K562 (cell line): Measurements from ENCODE around the gene DUSP28. TPM values are rescaled to one million over a fixed set of nuclear protein-coding genes. Genes with fewer than 3 reads are reported as not detected.

Experiments used
- ATAC-seq: fragments of 200-7000 bp; cut with Tn5 transposase; 3 replicates; pipeline ENCODE4 v1.9.1; 2020; ENCODE audit warnings: moderate library complexity
- BruUV-seq: library from RNA; stranded (reverse); fragments of 400-500 nt; replicated peaks from 2 replicates; lab custom pipeline; 2021; lab: Mats Ljungman, UMichigan
- CTCF ChIA-PET: fragments of 300-600 bp; formaldehyde crosslinking; extraction: SDS; loops from one replicate; lab custom pipeline; 2021; ENCODE audit warnings: low intra/inter-chr PET ratio; lab: Yijun Ruan, JAX
- POLR2A ChIA-PET: fragments of 300-600, 350-650 bp; sonication (Branson Sonifier 250); formaldehyde crosslinking; extraction: SDS; loops from one replicate; lab custom pipeline; 2021; ENCODE audit warnings: antibody characterized with exemption, inconsistent platforms; lab: Yijun Ruan, JAX
- DNase-seq, 4 experiments: peaks; one replicate each; pipeline versions ENCODE4 v3.0.0 to v3.0.0-alpha.2; 2011 to 2018; ENCODE audit warnings: low spot score in 3 of 4, mixed read lengths in 3 of 4; ENCODE audit errors: extremely low read depth in 1 of 4
- FAIRE-seq: peaks from 2 replicates; lab custom pipeline; 2011; peaks lifted over from hg19 to GRCh38; lab: Jason Lieb, UNC
- H2AFZ ChIP-seq: 2 replicates; pipeline ENCODE4 v1.6.0; 2011; ENCODE audit warnings: low read depth, low read length, control low read depth, inconsistent platforms
- H3K27ac ChIP-seq: fragments of 200-600 bp; 3 replicates; pipeline ENCODE4 v1.8.0; 2011; ENCODE audit warnings: low read depth, mild to moderate bottlenecking, control low read depth, inconsistent platforms, low read length, moderate library complexity, mixed read lengths; ENCODE audit errors: extremely low read depth
- H3K27me3 ChIP-seq, 2 experiments: fragments of 300-600 bp in 1 of 2; 2 replicates in 1 of 2; 3 replicates in 1 of 2; pipeline versions ENCODE4 v1.6.0 to v1.8.0; 2011; ENCODE audit warnings: inconsistent platforms in 2 of 2, low read length in 2 of 2, mild to moderate bottlenecking in 1 of 2, mixed read lengths in 1 of 2, moderate library complexity in 1 of 2; ENCODE audit not compliant: control insufficient read depth in 2 of 2, insufficient read depth in 2 of 2
- H3K36me3 ChIP-seq: fragments of 300-600 bp; 3 replicates; pipeline ENCODE4 v1.8.0; 2011; ENCODE audit warnings: mild to moderate bottlenecking, low read length, inconsistent platforms; ENCODE audit not compliant: control insufficient read depth, insufficient read depth
- H3K4me1 ChIP-seq, 2 experiments: fragments of 200-600 bp in 1 of 2; replicated peaks in 1 of 2; 2 replicates in 1 of 2; 3 replicates in 1 of 2; pipeline versions ENCODE4 v1.5.1 to v1.8.0; 2011; ENCODE audit warnings: inconsistent platforms in 2 of 2, low read length in 2 of 2, mild to moderate bottlenecking in 1 of 2, mixed read lengths in 1 of 2, moderate library complexity in 1 of 2; ENCODE audit not compliant: control insufficient read depth in 2 of 2, insufficient read depth in 2 of 2
- H3K4me2 ChIP-seq: 2 replicates; pipeline ENCODE4 v1.6.1; 2011; ENCODE audit warnings: low read length, control low read depth, inconsistent platforms, mixed read lengths; ENCODE audit not compliant: insufficient read depth
- H3K4me3 ChIP-seq: fragments of 200-600 bp; sonication (generic), shearing (Covaris generic); 2 replicates; pipeline ENCODE4 v1.5.1; 2016; ENCODE audit warnings: control low read depth, inconsistent platforms
- H3K79me2 ChIP-seq: fragments of 200-600 bp; 3 replicates; pipeline ENCODE4 v1.8.0; 2011; ENCODE audit warnings: low read length, inconsistent platforms; ENCODE audit not compliant: control insufficient read depth, insufficient read depth
- H3K9ac ChIP-seq, 2 experiments: 2 replicates each; pipeline versions ENCODE4 v1.6.0 to v1.6.1; 2011; ENCODE audit warnings: low read depth in 2 of 2, low read length in 2 of 2, control low read depth in 1 of 2, inconsistent platforms in 1 of 2, mild to moderate bottlenecking in 1 of 2, mixed read lengths in 1 of 2; ENCODE audit not compliant: insufficient read depth in 1 of 2
- H3K9me1 ChIP-seq: one replicate; pipeline ENCODE4 v1.6.0; 2011; ENCODE audit warnings: inconsistent platforms, mild to moderate bottlenecking, low read length, moderate library complexity; ENCODE audit not compliant: control insufficient read depth, insufficient read depth
- H3K9me3 ChIP-seq: replicated peaks from 2 replicates; pipeline ENCODE4 v1.5.1; 2011; ENCODE audit warnings: low read depth, low read length, inconsistent platforms; ENCODE audit not compliant: control insufficient read depth, insufficient read depth
- H4K20me1 ChIP-seq: replicated peaks from 2 replicates; pipeline ENCODE4 v1.6.1; 2011; ENCODE audit warnings: low read length, inconsistent platforms, mixed read lengths; ENCODE audit not compliant: control insufficient read depth, insufficient read depth
- PURB ChIP-seq: sonication (generic); formaldehyde crosslinking; IDR thresholded peaks from 2 replicates; pipeline ENCODE4 v1.9.0; 2021; ENCODE audit warnings: low read depth, mild to moderate bottlenecking, missing genetic modification reagents
- ZNF311 ChIP-seq: fragments of 250-450 bp; sonication (Bioruptor Pico); IDR thresholded peaks from 2 replicates; pipeline ENCODE4 v1.4.0; 2020; ENCODE audit warnings: mild to moderate bottlenecking, moderate library complexity
- WGBS: fragments of 100-300 bp; shearing (Covaris generic); methylation state at CpG from one replicate; pipeline ENCODE4 v1.1.6; 2016; ENCODE audit warnings: low coverage, mixed read lengths; ENCODE audit not compliant: insufficient coverage; ENCODE audit errors: missing lambda C conversion rate; 5-methylcytosine and 5-hydroxymethylcytosine counted together
- in situ Hi-C: fragments of 300-500 bp; cut with MboI; formaldehyde crosslinking; loops from 4 replicates; pipeline ENCODE4 v1.15.0; 2018; ENCODE audit warnings: inconsistent platforms, mixed read lengths
- intact Hi-C: fragments of 100-400 bp; cut with micrococcal nuclease; formaldehyde crosslinking; loops from 2 replicates; pipeline ENCODE4 v1.14.2; 2022
- polyA plus RNA-seq, 8 experiments: library from polyadenylated mRNA; depleted of rRNA in 4 of 8; stranded (reverse) in 5 of 8; unstranded in 3 of 8; fragments of >200 nt; fragmentation: Nextera tagmentation in 2 of 8; fragmentation: Illumina TruSeq in 1 of 8; extraction: Ambion mirVana in 2 of 8; extraction: Trizol in 1 of 8; gene quantifications; 2 replicates each; pipeline versions ENCODE4 v1.2.1 to v1.2.3, GENCODE V29; 2011 to 2014; ENCODE audit warnings: inconsistent platforms in 1 of 8, missing spikeins in 1 of 8
- total RNA-seq, 7 experiments: library from RNA; depleted of rRNA in 6 of 7; stranded (reverse); fragments of >200 nt in 6 of 7; fragmentation: Illumina TruSeq in 2 of 7; extraction: Trizol in 2 of 7; gene quantifications; 2 replicates each; pipeline versions ENCODE4 v1.2.1 to v1.2.3, GENCODE V29; 2011 to 2021; ENCODE audit warnings: low replicate concordance in 1 of 7

The DUSP28 gene
- total and polyA plus RNA-seq, 9 of the 15 experiments (the other 6 are each of a cell fraction or from before 2014, with no cell fraction given), result 2.8 to 8.1 (median 4.2) TPM

DNA sequence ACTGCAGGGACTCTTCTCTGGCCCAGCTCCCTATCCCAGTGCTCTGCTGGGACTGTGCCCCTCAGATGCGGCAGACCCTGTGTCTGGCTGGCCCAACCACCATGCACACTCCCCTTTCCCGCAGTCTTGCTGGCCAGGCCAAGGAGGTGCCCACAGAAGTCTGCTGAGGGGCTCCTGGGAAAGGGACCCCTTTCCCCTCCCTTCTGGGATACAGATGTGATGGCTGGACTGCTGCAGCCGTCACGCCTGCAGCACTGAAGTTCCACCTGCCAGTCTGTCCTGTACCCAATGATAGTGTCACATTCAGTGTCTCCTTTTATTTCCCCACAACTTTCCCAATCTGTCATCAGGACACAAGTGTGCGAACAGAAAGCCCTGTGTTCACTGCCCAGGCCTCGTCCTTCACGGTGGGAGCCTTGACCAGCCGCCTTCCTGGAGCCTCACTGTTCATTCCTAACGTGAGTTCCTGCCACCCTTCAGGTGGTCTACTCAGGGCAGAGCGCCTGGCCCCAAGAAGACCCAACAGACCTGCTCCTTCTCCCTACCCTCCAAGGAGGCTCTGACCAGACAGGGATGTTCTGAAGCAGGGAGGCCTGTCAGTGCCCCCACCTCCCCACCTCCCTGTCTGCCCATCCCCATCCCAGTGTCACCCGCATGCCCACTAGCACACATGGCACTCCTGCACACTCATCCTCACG is 49.5 kb upstream of the DUSP28 start:
- no peak overlapping the region for H3K9ac ChIP-seq
- H3K36me3 ChIP-seq, result peaks cover 20% of the 10 kb centered on the region; the same call in 2 of the 3 replicates
- no peaks in the 10 kb centered on the region for H3K79me2 ChIP-seq
- intact Hi-C loops (loop anchor here (10.0 kb wide), 2 partner anchors 54 to 194 kb away; partner anchors contain the start of genes DUSP28 and RNPEPL1), in situ Hi-C loops (no loop called here)
- no peaks in the 10 kb centered on the region for H3K27me3 ChIP-seq
- H3K4me2 ChIP-seq, result no peak overlapping the region
- no peak overlapping the region for H3K4me3 ChIP-seq
- FAIRE-seq, result no peak
- DNase-seq, result no peak
- no peaks in the 10 kb centered on the region for H3K9me1 ChIP-seq
- ATAC-seq, result no peak
- peaks cover 2 to 9% of the 10 kb centered on the region in 2 experiments; a peak in 2 of 5 replicates for H3K4me1 ChIP-seq
- H3K27ac ChIP-seq, result no peak overlapping the region
- CTCF ChIA-PET, result no interaction called here
- 92% methylated on average over 9 of the region's 12 CpGs for WGBS
- no TSS peak for BruUV-seq
- POLR2A ChIA-PET, result no interaction called here
- no peak for TF ChIP-seq PURB (CRISPR knock-in tag)
- H3K9me3 ChIP-seq, result no peaks in the 10 kb centered on the region
- H2AFZ ChIP-seq, result no peak overlapping the region
- no peaks in the 10 kb centered on the region for H4K20me1 ChIP-seq

DNA sequence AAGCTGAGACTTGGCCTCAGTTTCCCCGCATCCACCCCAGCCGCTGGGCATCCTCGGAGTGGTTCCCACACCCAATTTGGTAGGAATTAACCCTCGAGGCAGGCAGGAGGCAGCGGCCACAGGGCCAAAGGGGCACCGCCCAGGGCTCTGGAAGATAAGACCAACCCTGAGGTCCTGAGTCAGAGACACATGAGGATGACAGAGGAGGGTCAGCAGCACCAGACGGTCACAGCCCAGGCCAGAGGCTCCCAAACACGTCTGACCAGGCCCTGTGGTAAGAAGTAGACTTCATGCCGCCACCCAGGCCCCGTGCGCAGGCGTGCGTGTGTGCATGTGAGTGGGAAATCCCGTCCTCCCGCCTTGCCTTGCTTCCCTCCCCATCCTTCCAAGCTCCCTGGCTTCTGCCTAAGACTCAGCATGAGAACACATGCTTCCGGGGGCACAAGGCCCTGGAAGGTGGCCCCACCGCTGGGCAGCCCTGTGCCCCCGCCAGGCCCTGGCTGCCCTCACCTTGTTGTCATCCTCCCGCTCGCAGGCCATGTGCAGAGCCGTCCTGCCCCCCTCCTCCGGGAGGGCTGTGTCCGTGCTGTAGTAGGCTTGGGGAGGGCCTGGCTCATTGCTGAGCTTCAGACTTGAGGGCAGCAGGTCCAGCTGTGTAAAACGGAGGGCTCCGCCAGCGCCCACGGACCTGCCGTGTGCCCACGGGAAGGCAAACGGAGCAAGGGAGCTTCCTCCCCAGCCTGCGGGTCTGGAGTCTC is 48.6 kb upstream of the DUSP28 start:
- CTCF ChIA-PET, result no interaction called here
- POLR2A ChIA-PET, result no interaction called here

More for the DNA sequence above, 48.6 kb upstream of the DUSP28 start:
- Histone ChIP-seq H3K4me1 (peaks cover 2 to 9% of the 10 kb centered on the region in 2 experiments; a peak in 2 of 5 replicates), H3K27me3 (no peaks in the 10 kb centered on the region), H3K27ac (no peak overlapping the region), H3K4me3 (no peak overlapping the region), H4K20me1 (no peaks in the 10 kb centered on the region), H3K79me2 (no peaks in the 10 kb centered on the region), H3K4me2 (no peak overlapping the region), H3K9ac (no peak overlapping the region; a peak in 1 of 4 replicates), H3K36me3 (peaks cover 20% of the 10 kb centered on the region; the same call in 1 of the 3 replicates), H2AFZ (no peak overlapping the region), H3K9me1 (no peaks in the 10 kb centered on the region), H3K9me3 (no peaks in the 10 kb centered on the region)
- no peak for TF ChIP-seq ZNF311 (CRISPR knock-in tag)
- FAIRE-seq (no peak), ATAC-seq (no peak), DNase-seq (no peak)
- WGBS, result 95% methylated on average over 13 of the region's 31 CpGs
- in situ Hi-C loops (no loop called here), intact Hi-C loops (loop anchor here (10.0 kb wide), 2 partner anchors 53 to 193 kb away; partner anchors contain the start of genes DUSP28 and RNPEPL1)
- BruUV-seq, result no TSS peak
